HG02610 (cell line): ENCODE results near the gene TTYH2.

Source experiments
- ATAC-seq: cut with Tn5 transposase; IDR thresholded peaks from one replicate; pipeline ENCODE4 v1.9.1; 2021; ENCODE audit warnings: mild to moderate bottlenecking, moderate library complexity; ENCODE audit not compliant: unreplicated experiment

Gene TTYH2

GRCh38 chr17:74194682-74195081 lies 18.7 kb upstream of the TTYH2 start:
- no peak for ATAC-seq

- no peak for ATAC-seq
Measured at GRCh38 chr17:74196541-74197317, 16.6 kb upstream of the TTYH2 start.

DNA sequence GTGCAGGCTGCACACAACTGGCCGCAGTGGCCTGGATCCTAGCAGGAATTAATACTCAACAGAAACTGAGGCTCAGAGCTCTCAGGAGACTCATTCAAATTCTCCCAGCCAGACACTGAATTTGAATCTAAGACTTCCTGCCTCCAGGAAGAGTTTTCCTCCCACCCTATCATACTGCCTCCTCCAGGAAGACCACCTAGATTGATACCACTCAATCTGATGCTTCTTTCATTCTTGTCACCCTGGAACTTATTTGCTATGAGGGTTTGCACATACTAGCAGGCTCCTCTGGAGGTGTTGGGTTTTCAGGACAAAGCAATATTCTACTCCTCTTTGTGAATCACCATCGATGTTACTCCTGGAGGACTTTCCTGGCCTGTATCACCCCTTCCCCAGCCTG lies 15.6 kb upstream of the TTYH2 start:
- ATAC-seq, result no peak

GRCh38 chr17:74198694-74199093 lies 14.7 kb upstream of the TTYH2 start:
- no peak for ATAC-seq

DNA sequence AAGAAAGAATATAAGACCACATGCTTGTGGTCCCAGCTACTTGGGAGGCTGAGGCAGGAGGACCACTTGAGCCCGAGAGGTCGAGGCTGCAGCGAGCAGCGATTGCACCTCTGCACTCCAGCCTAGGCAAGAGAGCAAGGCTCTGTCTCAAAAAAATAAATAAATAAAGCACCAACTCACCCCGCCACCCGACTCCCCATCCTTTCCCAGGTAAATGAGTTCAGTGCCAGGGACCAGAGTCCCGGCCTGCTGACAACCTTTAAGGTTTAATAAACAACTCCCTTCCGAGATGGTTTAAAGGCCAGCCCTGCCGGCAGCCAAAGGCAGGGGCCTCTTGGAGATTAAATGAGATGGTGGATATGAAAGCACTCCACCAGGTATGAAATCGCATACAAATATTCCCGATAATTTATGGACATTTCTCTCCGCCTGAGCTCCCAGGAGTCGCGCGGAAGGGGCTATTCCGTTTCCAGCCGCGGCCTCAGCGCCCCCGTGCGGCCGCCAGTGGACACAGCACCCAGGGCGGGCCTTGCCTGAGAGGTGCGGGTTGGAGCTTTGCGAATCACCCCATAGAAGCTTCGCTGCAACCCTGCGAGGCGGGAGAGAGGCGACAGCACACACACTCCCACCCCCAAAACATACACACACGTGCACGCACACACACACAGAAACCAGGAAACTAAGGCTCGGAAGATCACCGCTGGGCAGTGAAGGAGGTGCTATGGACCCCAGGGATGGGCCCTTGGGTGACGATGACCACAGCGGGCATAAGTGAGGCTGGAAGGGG lies 13.9 kb upstream of the TTYH2 start:
- peak; percentile 33 for ATAC-seq

- no peak for ATAC-seq
Measured at GRCh38 chr17:74200112-74200511, 13.3 kb upstream of the TTYH2 start.

DNA sequence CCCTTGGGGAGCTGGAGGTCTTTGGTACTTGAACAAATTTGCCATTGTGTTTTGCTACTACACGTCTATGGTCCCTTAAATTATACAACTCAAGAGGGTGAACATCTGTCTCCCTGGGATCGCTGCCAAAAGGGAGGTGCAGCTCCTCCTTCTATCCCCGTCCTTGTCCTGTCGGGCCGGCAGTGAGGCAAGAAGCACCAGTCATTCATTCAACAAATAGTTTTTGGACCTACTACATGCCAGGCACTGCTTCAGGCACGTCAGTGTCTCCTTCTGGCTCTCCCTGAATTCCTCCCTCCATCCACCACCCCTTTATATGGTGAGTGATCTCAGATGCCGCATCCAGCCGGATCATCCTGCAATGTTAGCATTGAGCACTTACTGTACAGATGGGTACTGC lies 12.1 kb upstream of the TTYH2 start:
- ATAC-seq, result no peak

GRCh38 chr17:74201948-74202347 lies 11.4 kb upstream of the TTYH2 start:
- no peak for ATAC-seq

- no peak for ATAC-seq
Measured at GRCh38 chr17:74202938-74203337, 10.4 kb upstream of the TTYH2 start.

GRCh38 chr17:74203439-74204240 lies 9.7 kb upstream of the TTYH2 start, which contains the start of gene RPL38:
Gene RPL38, plus strand, starts transcription at chr17:74203678. Its CDS starts 278 bp downstream, at chr17:74203956.
- peak; percentile 67 for ATAC-seq

DNA sequence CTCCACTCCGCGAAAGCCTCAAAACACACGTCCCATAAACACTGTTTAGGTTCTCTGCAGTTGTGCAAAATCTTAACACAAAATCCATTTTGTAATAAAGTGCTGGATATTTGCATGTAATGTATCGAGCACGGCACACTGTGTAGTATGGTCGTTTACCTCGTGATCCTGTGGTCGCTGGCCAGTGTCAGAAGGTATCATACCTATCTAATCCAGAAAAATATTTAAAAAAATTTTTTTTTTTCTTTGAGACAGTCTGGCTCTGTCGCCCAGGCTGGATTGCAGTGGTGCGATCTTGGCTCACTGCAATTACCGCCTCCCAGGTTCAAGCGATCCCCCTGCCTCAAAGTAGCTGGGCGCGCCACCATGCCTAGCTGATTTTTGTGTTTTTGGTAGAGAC lies 8.9 kb upstream of the TTYH2 start:
- no peak for ATAC-seq

GRCh38 chr17:74205274-74205673 lies 8.1 kb upstream of the TTYH2 start:
- ATAC-seq, result no peak

DNA sequence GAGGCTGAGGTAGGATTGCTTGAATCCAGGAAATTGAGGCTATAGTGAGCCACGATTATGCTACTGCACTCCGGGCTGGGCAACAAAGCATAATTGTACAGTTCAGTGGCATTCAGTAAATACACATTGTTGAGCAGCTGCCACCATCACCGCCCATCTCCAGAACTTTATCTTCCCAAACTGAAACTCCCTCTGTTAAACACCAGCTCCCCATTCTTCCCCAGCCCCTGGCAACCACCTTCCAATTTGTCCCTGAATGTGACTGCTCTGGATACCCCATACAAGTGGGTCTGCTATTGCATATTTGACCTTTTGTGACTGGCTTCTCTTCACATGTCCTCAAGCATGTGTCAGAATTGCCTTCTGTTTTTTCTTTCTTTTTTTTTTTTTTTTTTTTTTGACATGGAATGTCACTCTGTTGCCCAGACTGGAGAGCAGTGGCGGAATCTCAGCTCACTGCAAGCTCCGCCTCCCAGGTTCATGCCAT lies 7.0 kb upstream of the TTYH2 start:
- ATAC-seq, result no peak

- no peak for ATAC-seq
Measured at GRCh38 chr17:74210191-74211140, 2.9 kb upstream of the TTYH2 start.

- no peak for ATAC-seq
Measured at GRCh38 chr17:74211141-74211911, 2.0 kb upstream of the TTYH2 start.

GRCh38 chr17:74211912-74212208 lies 1.5 kb upstream of the TTYH2 start:
- ATAC-seq, result no peak

GRCh38 chr17:74212209-74212912 lies 1.0 kb upstream of the TTYH2 start:
- peak; percentile 3 for ATAC-seq

DNA sequence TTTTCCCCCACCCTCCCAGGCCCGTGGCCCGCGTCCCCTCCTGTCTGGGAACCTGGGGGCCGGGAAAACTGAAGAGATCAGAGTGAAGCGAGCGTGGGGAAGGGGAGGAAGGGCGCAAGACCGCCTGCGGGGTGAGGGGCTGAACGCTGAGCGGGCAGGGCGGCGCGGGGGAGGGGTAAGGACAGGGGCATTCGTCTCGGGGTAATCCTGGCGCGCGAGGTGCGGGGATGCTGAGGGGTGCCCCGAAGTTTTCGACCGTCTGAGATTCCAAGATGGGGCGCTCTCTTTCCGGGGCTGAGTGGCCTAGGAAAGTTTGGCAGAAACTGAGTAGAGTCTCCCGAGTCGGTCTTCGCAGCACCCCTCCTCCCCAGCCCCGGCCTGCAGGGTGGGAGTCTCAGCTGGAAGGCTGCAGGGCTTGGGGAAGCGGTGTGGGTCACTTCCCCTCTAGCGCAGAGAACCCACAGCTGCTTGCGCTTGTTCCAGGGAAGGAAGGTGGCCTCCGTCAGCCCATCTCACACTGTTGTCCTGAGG lies 555 bp downstream of the TTYH2 start:
- no peak for ATAC-seq
